PC-3 (cell line): ENCODE measurements around the gene COL6A1.

ENCODE experiments used
- EZH2 ChIP-seq: fragments of 300-600 bp; sonication (generic); IDR thresholded peaks from one replicate; pipeline ENCODE4 v1.6.1; 2017; ENCODE audit warnings: antibody characterized with exemption, mild to moderate bottlenecking, low read length; ENCODE audit not compliant: unreplicated experiment
- EZH2phosphoT487 ChIP-seq: fragments of 300-600 bp; sonication (generic); IDR thresholded peaks from 2 replicates; pipeline ENCODE4 v1.6.1; 2018; ENCODE audit warnings: mild to moderate bottlenecking, antibody characterized with exemption, low read length, borderline replicate concordance
- TF ChIP-seq, protein P1 (sequence below): fragments of 300-600 bp; sonication (generic); conservative IDR thresholded peaks from 2 replicates; pipeline ENCODE4 v1.5.1; 2017; ENCODE audit warnings: antibody characterized with exemption, low read depth, mild to moderate bottlenecking, low read length

DNA sequence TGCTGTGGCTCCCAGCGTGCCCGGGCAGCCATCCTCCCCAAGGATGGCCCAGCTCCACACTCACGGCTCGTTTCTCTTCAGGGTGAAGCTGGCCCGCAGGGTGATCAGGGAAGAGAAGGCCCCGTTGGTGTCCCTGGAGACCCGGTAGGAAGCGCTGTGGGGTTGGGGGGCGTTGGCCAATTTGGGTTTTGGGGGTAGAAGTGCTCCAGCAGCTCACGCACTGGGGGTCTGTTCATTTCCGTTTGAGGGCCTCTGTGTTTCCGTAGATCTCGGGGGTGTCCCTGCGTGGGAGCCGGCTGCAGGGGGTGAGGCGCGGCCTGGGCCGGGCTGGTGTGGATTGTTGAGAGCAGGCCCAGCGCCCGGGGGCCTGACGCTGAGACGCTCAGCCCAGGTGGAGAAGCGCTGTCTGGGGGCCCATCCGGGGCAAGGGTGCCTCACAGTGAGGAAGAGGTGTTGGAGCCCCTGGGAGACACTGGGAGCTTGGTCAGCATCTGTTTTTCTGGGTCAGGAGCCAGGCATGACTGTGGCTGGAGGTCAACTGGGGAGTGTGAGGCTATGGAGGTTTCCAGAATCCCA, 12.6 kb downstream of the COL6A1 start:
- TF ChIP-seq EZH2 (no peak), EZH2phosphoT487 (no peak)
- TF ChIP-seq, protein P1, sequence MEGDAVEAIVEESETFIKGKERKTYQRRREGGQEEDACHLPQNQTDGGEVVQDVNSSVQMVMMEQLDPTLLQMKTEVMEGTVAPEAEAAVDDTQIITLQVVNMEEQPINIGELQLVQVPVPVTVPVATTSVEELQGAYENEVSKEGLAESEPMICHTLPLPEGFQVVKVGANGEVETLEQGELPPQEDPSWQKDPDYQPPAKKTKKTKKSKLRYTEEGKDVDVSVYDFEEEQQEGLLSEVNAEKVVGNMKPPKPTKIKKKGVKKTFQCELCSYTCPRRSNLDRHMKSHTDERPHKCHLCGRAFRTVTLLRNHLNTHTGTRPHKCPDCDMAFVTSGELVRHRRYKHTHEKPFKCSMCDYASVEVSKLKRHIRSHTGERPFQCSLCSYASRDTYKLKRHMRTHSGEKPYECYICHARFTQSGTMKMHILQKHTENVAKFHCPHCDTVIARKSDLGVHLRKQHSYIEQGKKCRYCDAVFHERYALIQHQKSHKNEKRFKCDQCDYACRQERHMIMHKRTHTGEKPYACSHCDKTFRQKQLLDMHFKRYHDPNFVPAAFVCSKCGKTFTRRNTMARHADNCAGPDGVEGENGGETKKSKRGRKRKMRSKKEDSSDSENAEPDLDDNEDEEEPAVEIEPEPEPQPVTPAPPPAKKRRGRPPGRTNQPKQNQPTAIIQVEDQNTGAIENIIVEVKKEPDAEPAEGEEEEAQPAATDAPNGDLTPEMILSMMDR = no peak
